ENCODE measurements around the gene MLLT10.

The MLLT10 gene

DNA sequence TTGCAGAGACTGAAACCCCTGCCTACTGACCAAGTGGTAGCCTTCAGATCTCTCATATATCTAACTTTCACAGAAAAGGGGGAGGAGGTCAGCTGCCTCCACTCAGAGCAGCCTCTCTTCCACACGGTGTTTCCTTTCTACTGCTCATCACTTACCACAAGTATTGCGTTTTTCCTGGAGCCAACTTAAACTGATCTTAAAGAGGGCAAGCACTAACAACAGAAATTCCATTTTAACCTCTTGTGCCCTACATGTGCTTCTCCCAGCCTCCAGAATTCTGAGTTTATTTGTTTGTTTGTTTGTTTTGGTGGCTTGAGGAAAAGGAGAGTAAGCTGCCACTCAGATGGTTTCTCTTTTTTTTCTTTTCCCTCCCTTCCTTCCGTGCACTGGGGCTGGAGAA, 27.7 kb upstream of the MLLT10 start:
- no peak overlapping the region for H3K27ac ChIP-seq (ENCODE audit: low read depth, low read length, poor library complexity, severe bottlenecking)
- no peak overlapping the region for H3K9ac ChIP-seq (ENCODE audit: low read length)
- H2AFZ ChIP-seq (ENCODE audit: low read length), result no peak overlapping the region
- H3K4me3 ChIP-seq (ENCODE audit: low read depth, low read length, poor library complexity, severe bottlenecking), result no peak overlapping the region
- H3K36me3 ChIP-seq (ENCODE audit: insufficient read depth, low read length), result no peaks in the 10 kb centered on the region
- H3K27me3 ChIP-seq (ENCODE audit: insufficient read depth, low read length), result peaks cover 4% of the 10 kb centered on the region; the same call in 1 of the 2 replicates
- no peaks in the 10 kb centered on the region for H4K20me1 ChIP-seq (ENCODE audit: insufficient read depth, low read length)
- H3K4me2 ChIP-seq (ENCODE audit: low read length), result no peak overlapping the region
- TF ChIP-seq EZH2 (IDR thresholded peaks at IDR 0.05; ENCODE audit: borderline replicate concordance, low read length), result no peak
- TF ChIP-seq, protein P1, sequence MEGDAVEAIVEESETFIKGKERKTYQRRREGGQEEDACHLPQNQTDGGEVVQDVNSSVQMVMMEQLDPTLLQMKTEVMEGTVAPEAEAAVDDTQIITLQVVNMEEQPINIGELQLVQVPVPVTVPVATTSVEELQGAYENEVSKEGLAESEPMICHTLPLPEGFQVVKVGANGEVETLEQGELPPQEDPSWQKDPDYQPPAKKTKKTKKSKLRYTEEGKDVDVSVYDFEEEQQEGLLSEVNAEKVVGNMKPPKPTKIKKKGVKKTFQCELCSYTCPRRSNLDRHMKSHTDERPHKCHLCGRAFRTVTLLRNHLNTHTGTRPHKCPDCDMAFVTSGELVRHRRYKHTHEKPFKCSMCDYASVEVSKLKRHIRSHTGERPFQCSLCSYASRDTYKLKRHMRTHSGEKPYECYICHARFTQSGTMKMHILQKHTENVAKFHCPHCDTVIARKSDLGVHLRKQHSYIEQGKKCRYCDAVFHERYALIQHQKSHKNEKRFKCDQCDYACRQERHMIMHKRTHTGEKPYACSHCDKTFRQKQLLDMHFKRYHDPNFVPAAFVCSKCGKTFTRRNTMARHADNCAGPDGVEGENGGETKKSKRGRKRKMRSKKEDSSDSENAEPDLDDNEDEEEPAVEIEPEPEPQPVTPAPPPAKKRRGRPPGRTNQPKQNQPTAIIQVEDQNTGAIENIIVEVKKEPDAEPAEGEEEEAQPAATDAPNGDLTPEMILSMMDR (IDR thresholded peaks at IDR 0.05; ENCODE audit: low read length), result no peak
- no peaks in the 10 kb centered on the region for H3K79me2 ChIP-seq (ENCODE audit: insufficient read depth, low read length)
- no peaks in the 10 kb centered on the region for H3K9me2 ChIP-seq (ENCODE audit: low read depth, low read length)
- no peaks in the 10 kb centered on the region; the same call in 1 of the 2 replicates for H3F3A ChIP-seq (ENCODE audit: insufficient read depth, low read length)
- no peaks in the 10 kb centered on the region for H3K4me1 ChIP-seq (ENCODE audit: insufficient read depth, low read length, severe bottlenecking)
- no peaks in the 10 kb centered on the region for H3K9me3 ChIP-seq (ENCODE audit: low read length)

DNA sequence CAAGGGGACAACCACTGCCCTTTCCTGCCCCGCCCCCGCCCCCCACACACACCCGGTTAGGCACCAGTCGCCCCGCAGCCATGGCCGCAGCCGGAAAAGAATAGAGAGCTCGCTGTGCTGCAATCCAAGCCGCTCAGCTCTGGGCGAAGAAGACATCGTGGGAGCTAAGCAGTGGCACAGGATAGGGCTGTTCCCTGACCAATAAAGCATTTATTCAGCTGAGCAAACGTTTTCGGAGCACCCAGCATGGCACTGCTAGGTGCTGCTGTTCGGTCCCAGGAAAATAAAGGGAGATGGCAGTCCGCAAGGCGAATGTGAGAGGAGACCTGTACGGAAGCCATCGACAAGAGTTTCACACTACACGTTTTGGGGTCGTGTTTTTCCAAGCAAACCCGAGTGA, 26.9 kb upstream of the MLLT10 start:
- Histone ChIP-seq H3K4me1 (ENCODE audit: insufficient read depth, low read length, severe bottlenecking) (no peaks in the 10 kb centered on the region), H2AFZ (ENCODE audit: low read length) (no peak overlapping the region), H3K79me2 (ENCODE audit: insufficient read depth, low read length) (no peaks in the 10 kb centered on the region), H3K9me3 (ENCODE audit: low read length) (no peaks in the 10 kb centered on the region), H3F3A (ENCODE audit: insufficient read depth, low read length) (no peaks in the 10 kb centered on the region), H4K20me1 (ENCODE audit: insufficient read depth, low read length) (no peaks in the 10 kb centered on the region), H3K4me2 (ENCODE audit: low read length) (no peak overlapping the region), H3K27me3 (ENCODE audit: insufficient read depth, low read length) (0 out of 2 replicates have a peak, but pooled peaks cover 4% of the 10 kb centered on the region), H3K9me2 (ENCODE audit: low read depth, low read length) (no peaks in the 10 kb centered on the region), H3K36me3 (ENCODE audit: insufficient read depth, low read length) (no peaks in the 10 kb centered on the region), H3K9ac (ENCODE audit: low read length) (no peak overlapping the region), H3K4me3 (ENCODE audit: low read depth, low read length, poor library complexity, severe bottlenecking) (no peak overlapping the region), H3K27ac (ENCODE audit: low read depth, low read length, poor library complexity, severe bottlenecking) (no peak overlapping the region)
- no peak for TF ChIP-seq EZH2 (IDR thresholded peaks at IDR 0.05; ENCODE audit: borderline replicate concordance, low read length)
- TF ChIP-seq, protein P1 (IDR thresholded peaks at IDR 0.05; ENCODE audit: low read length), result no peak

GRCh38 chr10:21508706-21509331, 25.2 kb upstream of the MLLT10 start:
- Histone ChIP-seq H3F3A (ENCODE audit: insufficient read depth, low read length) (no peaks in the 10 kb centered on the region), H2AFZ (ENCODE audit: low read length) (no peak overlapping the region), H3K27ac (ENCODE audit: low read depth, low read length, poor library complexity, severe bottlenecking) (no peak overlapping the region), H4K20me1 (ENCODE audit: insufficient read depth, low read length) (no peaks in the 10 kb centered on the region), H3K36me3 (ENCODE audit: insufficient read depth, low read length) (no peaks in the 10 kb centered on the region), H3K79me2 (ENCODE audit: insufficient read depth, low read length) (no peaks in the 10 kb centered on the region), H3K4me1 (ENCODE audit: insufficient read depth, low read length, severe bottlenecking) (no peaks in the 10 kb centered on the region), H3K9me3 (ENCODE audit: low read length) (no peaks in the 10 kb centered on the region), H3K27me3 (ENCODE audit: insufficient read depth, low read length) (0 out of 2 replicates have a peak, but pooled peaks cover 4% of the 10 kb centered on the region), H3K4me2 (ENCODE audit: low read length) (no peak overlapping the region), H3K9ac (ENCODE audit: low read length) (no peak overlapping the region), H3K4me3 (ENCODE audit: low read depth, low read length, poor library complexity, severe bottlenecking) (no peak overlapping the region), H3K9me2 (ENCODE audit: low read depth, low read length) (no peaks in the 10 kb centered on the region)
- TF ChIP-seq, protein P1 (IDR thresholded peaks at IDR 0.05; ENCODE audit: low read length), result no peak
- no peak for TF ChIP-seq EZH2 (IDR thresholded peaks at IDR 0.05; ENCODE audit: borderline replicate concordance, low read length)
